HG02938 (cell line): Measurements from ENCODE around the gene USP47.

Experiments
- ATAC-seq: cut with Tn5 transposase; IDR thresholded peaks from one replicate; pipeline ENCODE4 v1.9.1; 2021; ENCODE audit warnings: mild to moderate bottlenecking, moderate library complexity; ENCODE audit not compliant: unreplicated experiment

USP47 gene

GRCh38 chr11:11965656-11966353 lies 124.0 kb downstream of the USP47 start:
- ATAC-seq: no peak

- ATAC-seq: no peak
Observed at GRCh38 chr11:11966354-11966741, 124.6 kb downstream of the USP47 start.

- peak; percentile 97 for ATAC-seq
Observed at GRCh38 chr11:11966826-11967668, 125.3 kb downstream of the USP47 start.

GRCh38 chr11:11967669-11968510 lies 126.1 kb downstream of the USP47 start:
- no peak for ATAC-seq

GRCh38 chr11:11968511-11969280 lies 126.9 kb downstream of the USP47 start:
- no peak for ATAC-seq

- ATAC-seq: no peak
Observed at GRCh38 chr11:11969380-11970215, 127.8 kb downstream of the USP47 start.

- ATAC-seq: no peak
Observed at GRCh38 chr11:11970556-11970955, 128.8 kb downstream of the USP47 start.

GRCh38 chr11:11971906-11972547 lies 130.3 kb downstream of the USP47 start:
- ATAC-seq: no peak

- ATAC-seq: no peak
Observed at GRCh38 chr11:11972730-11973341, 131.1 kb downstream of the USP47 start.

GRCh38 chr11:11973361-11973800 lies 131.6 kb downstream of the USP47 start:
- ATAC-seq: no peak

- no peak for ATAC-seq
Observed at GRCh38 chr11:11973866-11974265, 132.1 kb downstream of the USP47 start.

- no peak for ATAC-seq
Observed at GRCh38 chr11:11975201-11976092, 133.7 kb downstream of the USP47 start.

GRCh38 chr11:11976481-11977127 lies 134.8 kb downstream of the USP47 start:
- no peak for ATAC-seq

- ATAC-seq: no peak
Observed at GRCh38 chr11:11977206-11977938, 135.6 kb downstream of the USP47 start.

GRCh38 chr11:11978098-11978637 lies 136.4 kb downstream of the USP47 start:
- no peak for ATAC-seq

- ATAC-seq: no peak
Observed at GRCh38 chr11:11978792-11979487, 137.2 kb downstream of the USP47 start.
